ENCODE results near the gene PAFAH1B2.
"Not testable (repeated sequence)": the region's sequence is repeated elsewhere in the genome, so short reads cannot be mapped to it uniquely, and the experiment has no call there.

Gene PAFAH1B2

DNA sequence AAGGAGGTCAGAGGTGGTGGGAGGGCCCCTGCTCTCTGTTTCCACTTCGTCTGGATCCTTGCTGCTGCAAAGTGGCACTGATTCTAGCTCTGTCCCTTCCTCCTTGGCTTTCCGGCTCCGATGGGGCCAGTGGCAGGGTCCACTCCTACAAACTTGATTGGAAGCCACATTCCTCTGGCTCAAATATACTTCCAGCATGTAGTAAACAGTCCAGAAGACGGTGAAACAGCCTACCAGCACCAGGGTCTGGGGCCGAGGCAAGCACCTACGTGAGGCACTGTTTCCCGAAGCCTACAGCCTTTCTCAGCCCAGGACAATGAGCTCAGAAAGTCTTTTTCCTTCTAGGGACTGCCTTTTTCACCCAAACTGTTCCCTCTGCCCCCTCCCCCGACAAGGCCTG, 62.0 kb downstream of the PAFAH1B2 start:
- not testable (repeated sequence) for DNase-seq

DNA sequence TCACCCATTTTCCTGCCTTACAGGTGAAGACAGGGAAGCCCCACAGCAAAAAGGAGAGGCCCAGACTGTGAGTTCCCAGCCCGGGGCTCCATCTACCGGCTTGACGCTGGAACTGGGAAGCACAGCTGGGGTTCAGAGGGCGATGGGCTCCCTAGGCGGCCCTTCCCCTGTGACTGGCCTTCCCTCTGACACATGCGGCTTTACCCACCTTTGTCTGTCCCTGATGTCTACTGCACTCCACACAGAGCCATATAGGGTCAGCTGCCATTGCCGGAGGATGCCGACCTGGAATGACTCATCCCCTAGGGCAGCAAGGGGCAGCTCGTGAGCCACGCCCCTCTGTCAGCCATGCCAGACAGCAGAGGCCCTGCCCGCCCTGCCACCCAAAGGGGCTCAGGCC, 62.8 kb downstream of the PAFAH1B2 start:
- not testable (repeated sequence) for DNase-seq

DNA sequence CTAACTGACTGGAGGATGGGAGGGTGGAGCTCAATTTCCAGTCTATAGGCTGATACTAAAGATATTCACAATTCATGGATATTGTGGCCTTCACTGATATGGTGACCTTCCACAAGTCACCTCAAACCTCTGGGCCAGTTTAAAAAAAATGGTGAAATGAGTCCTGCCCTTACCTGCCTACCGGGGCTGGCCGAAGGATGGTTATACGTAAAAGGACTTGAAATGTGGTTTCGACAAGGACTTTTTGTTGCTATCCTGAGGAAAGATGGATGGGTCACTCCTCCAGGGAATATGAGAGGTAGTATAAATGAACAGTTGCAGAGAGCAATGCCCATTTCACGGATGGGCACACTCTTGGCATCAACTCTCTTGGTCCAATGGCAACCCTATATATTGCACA, 63.4 kb downstream of the PAFAH1B2 start:
- not testable (repeated sequence) for DNase-seq

DNA sequence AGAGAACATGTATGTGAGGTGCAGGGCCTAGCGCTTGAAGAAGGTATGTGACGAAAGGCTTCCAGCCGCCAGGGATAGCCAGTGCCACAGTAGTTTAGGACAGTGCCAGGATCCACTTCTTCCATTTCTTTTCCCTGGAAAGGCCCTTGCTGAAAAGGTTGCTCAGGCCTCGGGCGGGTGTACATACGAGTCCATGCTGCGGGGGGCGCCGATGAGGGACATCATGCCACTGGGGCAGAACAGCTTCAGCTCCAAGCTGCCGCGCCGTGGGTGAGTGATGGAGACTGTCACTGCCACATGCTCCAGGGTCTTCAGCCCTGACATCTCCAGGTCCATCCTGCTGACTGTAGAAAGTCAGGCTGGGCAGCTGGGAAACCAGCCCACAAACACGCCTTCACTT, 64.6 kb downstream of the PAFAH1B2 start:
- DNase-seq, result not testable (repeated sequence)

DNA sequence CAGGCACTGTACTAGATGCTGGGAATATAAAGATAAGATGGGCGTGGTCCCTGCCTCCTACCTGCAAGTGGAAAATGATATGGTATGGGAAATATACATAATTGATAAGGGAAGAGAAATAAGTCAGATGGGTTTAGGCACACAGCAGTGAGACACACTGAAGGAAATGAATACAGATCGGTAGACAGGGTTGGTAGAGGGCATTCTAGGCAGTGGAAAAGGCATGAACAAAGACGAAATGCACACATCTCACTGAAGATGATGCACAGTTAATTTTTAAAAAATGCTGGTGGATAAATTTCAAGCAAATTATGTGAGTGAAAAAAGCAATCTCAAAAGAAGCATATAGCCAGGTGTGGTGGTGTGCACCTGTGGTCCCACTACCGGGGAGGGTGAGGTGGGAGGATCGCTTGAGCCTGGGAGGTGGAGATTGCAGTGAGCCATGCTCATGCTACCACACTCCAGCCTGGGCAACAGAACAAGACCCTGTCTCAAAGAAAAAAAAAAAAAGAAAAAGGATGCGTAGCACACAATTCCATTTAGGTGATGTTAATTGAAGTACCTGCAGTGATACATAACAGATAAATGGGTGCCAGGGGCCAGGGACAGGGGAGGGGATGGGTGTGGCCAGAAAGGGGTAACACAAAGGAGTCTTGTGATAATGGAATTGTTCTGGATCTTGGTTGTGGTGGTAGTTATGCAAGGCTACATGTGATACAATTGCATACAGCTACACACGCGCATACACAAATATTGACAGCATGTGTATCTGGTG, 65.5 kb downstream of the PAFAH1B2 start:
- DNase-seq, result not testable (repeated sequence)

DNA sequence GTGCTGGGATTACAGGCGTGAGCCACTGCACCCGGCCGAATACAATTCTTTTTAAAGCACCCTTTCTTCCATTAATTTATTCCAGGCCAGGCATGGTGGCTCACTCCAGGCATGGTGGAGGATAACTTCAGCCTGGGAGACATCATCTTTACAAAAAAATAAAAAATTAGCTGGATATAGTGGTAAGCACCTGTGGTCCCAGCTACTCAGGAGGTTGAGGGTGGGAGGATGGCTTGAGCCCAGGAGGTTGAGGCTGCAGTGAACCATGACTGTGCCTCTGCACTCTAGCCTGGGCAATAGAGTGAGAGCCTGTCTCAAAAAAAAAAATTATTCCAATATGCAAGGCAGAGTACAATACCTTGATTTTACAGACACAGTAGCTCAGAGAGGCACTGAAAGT, 66.5 kb downstream of the PAFAH1B2 start:
- no peak for DNase-seq

DNA sequence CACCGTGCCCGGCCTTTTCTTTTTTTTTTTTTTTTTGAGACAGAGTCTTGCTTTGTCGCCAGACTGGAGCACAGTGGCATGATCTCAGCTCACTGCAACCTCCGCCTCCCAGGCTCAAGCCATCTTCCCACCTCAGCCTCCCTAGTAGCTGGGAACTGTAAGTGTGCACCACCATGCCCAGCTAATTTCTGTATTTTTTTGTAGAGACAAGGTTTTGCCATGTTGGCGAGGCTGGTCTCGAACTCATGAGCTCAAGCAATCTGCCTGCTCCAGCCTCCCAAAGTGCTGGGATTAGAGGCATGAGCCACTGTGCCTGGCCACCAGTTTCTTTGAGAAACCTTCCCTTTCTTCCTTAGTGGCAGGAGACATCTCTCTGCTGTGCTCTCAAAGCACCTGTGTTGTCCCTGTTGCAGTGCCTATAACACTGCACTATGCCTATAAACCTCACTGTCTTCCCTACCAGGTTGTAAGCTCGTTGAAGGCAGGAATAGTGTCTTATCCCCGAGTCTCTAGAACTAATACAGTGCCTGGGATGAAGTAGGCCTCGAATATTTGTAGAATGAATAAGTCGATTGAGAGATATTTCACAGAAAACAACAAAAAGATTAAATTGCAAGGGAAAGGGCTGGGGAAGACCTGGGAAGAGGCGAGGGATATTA, 68.7 kb downstream of the PAFAH1B2 start:
- DNase-seq, result no peak

DNA sequence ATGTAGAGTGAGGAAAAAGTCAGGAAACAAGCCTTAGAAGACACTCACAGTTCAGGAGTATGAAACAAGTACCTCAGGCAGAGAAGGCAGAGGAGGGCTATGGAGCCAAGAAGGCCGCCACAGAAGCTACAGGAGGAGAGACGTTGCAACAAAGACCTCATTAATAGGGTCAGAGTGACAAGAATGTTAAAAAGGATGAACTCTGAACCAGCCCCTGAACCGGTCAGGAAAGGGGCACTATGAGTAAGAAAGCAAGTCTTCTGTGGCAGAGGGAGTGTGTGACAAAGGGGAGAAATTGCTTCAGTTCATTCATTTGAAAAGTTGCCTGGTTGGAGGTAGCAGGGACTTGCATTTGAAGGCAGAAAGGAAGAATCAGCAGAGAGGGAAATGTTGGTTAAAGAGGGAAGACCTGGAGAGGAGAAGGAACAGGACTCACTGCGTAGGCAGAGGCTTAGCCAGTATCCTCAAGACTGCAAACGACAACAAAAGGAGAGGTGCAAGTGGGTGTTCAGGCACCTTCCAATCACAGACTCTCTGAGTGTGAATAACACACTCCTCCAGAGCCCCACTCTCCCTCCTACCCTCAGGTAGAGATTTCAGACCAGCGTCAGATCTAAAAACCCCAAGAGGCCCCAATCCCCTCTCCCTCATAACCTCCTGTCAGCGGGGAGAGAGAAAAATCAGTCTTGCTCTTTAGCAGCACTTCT, 70.5 kb downstream of the PAFAH1B2 start:
- DNase-seq, result no peak

DNA sequence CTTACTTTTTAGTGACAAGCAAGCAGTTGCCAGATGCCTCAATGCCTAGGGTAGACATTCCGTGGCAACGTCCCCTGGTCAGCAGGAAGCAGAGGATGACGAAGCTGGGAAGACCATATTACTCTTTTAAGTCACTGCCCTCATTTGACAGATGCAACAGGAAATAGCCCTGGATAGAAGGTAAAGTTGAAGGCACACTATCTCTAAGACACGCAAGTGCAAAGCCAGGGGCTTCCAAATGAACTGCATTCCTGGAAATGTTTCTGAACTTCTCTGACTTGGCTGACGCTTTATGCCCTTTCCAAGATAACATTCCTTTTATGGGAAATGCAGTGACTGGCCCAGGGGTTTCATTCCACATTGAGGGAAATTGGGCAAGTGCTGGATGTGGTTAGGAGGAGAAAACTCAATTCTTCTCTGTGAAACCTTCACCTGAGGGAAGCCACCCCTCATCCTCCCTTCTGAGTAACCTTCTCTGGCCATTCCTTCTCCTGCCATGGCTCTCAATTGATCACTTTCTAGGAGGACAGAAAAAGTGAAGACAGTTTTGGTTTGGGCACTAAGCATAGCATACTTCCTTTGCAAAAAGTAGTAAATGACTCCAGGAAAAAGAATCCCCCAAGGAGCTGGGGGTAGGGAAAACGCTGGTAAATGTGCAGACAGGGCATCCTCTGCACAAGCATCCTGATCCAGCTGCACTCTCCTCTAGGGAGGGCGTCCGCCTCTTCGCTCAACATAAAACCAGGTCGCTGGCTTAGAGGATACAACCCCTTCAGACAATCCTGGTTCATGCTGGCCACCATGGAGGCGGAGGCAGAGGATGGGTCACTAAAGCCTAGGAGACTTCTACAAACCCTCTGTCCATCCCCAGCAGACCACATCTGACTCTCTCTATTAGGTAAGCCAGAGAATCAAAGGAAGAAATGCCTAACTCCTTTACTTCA, 73.3 kb downstream of the PAFAH1B2 start:
- DNase-seq, result no peak

DNA sequence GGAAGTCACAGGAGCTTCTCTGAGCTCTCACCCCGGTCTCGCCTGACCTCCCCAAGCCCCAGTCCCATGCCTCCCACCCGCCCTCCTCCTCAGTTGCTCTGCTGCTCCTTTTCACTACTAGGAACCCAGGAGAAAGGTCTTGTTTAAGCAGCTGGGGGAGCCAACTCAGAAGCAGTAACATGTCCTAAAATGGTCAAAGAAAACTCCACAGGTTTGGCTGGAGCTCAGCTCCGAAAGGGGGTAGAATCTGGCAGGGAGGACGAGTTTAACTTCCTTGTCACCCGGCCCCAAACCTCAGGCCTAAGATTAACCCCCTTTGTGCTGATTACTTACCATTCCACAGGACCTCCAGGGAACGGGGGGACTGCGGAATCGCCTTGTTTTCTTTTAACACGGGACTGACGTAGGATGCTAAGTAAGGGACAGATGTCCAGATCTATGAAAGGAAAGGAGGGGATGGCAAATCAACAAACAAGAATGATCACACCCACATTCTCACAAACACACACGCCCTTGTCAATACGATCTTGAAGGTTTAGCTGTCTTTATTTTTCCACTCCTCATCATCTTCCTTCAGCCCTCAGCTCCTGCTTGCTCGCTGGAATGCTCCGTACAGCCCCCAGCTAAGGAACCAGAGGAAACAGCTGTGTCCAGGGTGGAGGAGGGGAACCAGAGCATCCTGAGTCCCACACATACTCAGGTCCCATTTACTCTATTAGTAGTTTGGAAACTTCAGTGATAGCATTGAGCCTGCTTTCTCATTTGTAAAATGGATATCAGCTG, 74.2 kb downstream of the PAFAH1B2 start:
- no peak for DNase-seq

DNA sequence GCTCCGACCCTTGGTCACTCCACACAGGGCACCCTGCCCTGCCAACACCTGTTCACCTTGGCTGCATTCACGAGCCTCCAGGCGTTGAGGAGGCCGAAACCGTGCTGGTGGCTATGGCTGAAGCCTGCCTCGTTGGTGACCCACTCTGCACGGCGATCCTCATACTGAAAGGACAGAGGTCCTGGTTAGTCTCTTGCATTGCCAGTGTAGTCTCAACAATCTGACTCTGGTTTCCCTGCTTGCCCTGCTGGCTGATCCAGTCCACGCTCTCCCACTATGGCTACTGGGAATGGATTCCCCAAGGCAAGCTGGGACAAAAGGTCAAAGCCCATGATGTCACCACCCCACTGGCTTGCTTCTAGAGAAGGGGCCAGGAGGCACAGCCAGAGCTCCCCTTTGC, 74.9 kb downstream of the PAFAH1B2 start:
- DNase-seq, result no peak

DNA sequence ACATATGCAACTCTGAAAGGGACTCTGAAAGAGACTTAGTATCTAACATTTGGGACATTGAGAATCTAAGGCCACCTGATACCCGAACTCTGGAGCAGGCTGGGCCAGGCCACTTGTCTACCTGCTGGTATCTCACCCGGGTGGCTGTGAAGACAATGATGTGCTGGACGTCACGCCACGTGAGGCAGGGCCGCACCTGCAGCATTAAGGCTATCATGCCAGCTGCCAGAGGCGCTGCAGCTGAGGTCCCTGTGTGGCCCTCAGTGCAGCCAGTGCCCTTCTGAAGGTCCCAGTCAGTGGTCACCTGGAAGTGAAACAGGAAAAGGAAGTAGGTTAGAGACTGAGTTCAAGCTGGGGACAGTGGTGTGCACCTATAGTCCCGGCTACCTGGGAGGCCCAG, 75.4 kb downstream of the PAFAH1B2 start:
- no peak for DNase-seq

DNA sequence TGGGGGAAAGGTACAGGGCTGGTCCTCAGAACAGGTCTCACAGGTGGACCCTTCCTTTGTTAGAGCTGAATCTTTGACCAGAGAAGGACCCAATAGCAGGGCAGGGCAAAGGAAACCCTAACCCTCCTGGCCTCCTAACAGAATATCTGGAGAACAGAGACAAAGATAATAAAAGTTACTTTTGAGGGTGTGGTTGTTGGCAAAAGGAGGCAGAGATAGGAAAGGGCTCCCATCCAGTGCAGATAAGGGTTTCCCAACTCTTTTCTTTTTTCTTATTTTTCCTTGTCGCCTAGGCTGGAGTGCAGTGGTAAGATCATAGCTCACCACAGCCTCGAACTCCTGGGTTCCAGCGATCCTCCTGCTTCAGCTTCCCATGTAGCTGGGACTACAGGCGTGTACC, 75.9 kb downstream of the PAFAH1B2 start:
- no peak for DNase-seq

DNA sequence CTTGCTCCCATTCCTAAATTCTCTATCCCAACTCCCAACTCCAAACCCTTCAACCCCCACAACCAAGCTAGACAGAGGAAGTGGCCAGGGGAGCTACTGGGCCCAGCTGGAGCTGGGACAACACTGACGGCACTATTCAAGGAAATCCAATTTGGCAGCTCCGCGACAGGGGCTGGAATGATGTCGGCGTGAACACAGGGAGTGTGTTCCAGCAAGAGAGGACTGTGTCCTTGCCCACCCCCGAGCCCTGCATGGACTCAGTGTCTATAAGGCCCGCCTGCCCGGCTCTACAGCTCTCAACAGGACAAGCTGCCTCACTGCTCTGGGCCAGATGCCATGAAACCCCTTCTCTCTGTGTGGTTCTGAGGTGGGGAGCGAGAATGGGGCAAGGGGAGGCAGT, 76.5 kb downstream of the PAFAH1B2 start:
- no peak for DNase-seq

DNA sequence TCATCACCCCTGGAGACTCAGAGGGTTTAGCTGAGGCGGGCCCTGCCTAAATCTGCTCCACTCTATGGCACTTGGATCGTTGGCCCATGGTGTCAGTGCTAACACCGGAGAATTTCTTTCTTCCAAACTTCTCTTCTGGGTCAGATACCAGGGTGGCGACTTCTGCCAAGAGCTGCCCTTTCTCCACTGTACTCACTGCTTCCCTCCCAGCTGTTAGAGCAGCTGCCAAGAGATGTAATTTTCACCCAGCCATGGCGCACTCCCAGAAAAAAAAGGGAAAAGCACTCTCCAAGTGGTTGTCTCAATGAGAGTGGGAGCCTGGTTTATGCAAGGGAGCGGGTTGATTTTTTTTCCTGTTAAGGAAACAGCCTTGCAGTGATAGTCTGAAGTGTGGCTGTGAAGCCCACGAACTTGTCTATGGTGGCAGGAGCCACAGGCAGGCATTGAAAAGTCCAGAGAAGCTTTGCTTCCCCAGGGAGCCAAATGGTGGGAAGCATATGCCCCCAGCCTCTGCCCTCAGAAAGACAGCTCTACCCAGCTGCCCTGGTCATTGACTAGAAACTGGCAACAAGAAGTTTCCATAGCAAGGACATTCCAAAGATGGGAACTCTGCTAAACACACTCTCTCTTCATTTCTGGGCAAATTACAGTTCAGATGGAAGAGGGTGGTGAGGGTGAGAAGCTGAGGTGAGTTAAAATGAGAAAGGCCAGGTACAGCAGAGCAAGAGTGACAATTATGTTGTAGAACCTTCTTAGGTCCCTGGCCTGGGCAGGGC, 77.1 kb downstream of the PAFAH1B2 start:
- DNase-seq, result no peak

DNA sequence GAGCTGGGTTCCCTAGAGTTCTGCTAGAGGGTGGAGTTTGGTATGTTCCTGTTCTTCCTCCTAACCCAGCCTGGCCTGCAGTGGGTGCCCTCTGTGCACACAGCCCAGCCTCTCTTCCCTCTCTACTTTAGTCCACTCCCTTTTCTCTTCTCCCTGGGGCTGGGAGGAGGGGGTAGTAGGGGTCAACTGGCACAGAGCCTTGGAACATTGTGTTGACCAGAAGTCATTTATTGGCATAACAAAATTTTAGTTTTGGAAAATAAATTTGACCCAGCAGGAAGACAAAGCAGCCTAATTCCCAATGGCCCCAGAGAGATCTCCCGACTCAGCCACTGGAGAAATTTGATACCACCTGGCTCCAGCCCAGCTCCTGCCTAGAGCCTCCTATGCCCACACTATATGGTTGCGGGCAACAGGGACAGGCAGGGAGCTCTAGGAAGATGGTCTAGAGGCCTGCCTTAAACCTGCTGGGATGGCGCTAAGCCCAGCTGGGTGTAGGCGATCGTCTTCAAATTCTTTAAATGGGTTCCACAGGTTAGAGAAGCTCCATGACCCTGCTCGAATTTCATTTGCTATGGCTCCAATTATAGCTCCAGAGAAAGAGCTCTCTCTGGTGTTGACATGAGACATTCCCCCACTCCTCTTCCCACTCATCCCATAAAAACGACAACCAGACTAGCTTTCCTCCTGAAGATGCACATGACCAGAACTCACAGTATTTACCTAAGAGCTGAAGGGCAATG, 77.9 kb downstream of the PAFAH1B2 start:
- no peak for DNase-seq

DNA sequence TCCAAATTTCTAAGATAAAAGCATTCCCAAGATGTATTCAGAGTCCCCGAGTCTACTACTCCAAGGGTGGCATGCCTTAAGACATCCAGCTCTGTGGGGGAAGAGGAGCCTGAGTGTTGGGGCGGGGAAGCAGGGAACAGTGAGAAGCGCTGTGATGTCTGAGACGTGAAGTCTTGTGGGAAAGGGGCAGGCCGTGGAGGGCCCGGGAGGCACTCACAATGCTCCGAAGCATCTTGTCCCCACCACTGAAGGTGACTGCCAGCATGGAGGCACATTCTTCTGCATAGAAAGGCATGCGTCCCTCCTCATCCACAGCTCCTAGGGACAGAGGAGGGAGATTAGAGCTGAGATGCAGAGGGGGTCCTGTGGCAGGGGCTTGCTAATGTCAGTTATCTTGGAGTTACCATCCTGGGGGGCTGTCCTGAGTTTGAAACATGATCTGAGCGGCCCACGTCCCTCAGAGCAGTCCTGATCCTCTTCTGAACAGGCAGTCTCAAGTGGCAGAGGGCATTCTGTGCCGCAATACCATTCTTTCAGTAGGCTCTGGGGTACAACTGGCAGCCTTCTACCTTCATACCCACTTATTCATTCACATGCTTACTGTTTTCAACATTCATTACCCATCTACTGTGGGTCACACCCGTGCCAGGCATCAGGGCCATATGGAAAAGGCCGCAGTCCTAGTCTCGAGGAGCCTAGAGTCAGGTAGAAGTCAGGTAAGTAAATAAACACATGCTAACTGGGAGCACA, 79.1 kb downstream of the PAFAH1B2 start:
- no peak for DNase-seq

DNA sequence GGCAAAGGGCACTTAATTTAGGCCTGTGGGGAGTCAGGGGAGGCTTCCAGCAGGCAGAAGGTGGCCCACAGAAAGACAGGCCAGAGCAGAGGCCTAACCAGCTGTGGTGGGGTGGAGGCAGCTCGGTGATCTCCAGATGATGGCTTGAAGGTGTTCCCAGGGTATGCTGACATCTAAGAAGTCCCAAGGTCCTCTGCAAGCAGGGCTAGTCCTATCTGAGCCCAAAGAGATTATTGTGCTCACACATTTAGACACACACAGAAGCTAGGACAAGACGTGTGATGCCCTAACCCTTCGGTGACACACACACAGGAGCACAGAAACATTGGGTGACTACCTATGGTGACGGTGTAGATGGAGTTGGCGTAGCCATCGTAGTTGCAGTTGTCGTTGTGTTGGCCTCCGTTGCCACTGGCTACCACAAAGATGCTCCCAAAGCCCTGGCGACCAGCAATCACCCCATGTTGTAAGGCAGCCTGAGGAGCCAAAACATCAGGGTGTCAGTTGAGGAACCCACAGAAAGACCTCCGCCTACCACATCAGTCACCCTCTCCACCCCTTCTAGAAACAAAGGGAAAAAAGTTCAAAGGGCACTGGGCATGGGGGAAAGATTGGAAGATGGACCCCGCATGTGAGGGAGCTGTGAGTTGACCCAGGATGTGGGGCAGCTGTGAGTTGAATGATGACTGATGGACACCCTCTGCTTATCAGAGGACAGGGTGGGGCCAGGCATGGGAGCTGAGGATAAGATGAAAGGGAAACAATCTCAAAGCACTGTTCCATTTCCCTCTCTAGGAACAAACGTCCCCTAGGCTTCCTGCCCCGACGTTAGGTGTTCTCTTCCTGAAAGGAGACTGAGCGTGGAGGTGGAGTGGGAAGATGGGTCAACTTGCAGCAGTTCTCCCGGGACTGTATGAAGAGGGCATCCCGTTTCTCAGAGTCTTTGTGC, 79.9 kb downstream of the PAFAH1B2 start:
- DNase-seq, result no peak
